Smooth muscle cell of the brain vasculature (primary cell): ENCODE data around the gene GBA2.

ENCODE experiments used
- DNase-seq: peaks from one replicate; pipeline ENCODE4 v3.0.0-alpha.2; 2012; ENCODE audit warnings: low read depth, low spot score

GBA2 gene

GRCh38 chr9:35691757-35692301, 57.2 kb downstream of the GBA2 start:
- no peak for DNase-seq

DNA sequence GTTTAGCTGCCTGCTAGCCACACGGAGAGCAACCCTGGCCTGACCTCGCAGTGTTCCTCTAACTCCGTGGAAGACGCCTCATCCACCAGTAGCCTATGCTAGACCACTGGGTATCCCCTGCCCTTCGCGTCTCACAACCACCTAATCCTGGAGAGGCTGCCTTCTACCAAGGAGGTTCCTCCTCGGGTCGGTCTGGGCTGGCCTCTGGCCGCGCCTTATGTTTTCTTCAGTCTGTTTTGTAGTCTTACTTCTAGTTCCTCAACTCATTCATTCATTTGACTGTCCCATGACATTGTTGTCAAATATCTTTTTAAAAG, 57.7 kb downstream of the GBA2 start:
- no peak for DNase-seq

GRCh38 chr9:35690614-35691333, 58.3 kb downstream of the GBA2 start:
- no peak for DNase-seq

DNA sequence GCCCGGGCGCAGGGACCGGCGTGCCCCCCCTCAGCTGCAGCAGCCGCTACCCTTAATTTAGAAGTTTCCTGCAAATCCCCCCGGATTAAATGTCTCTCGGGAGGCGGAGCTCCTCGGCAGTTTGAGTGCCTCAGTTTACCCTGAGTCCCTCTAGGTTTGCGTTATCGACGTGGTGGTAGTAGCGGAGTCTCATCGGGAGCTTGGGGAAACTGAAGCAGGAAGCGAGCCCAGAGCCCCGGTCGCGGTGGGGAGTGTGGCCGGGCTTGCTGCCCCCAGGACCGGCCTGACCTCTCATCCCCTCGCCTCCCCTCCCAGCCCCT, 58.8 kb downstream of the GBA2 start:
- DNase-seq = no peak

- no peak for DNase-seq
Observed at GRCh38 chr9:35689542-35690293, 59.3 kb downstream of the GBA2 start, which contains the start of gene TPM2. TPM2 (minus strand) TSS chr9:35689925; CDS start chr9:35689817, 108 bp downstream.

- DNase-seq = no peak
Observed at GRCh38 chr9:35688558-35689541, 60.2 kb downstream of the GBA2 start.

- no peak for DNase-seq
Observed at GRCh38 chr9:35687972-35688557, 61.0 kb downstream of the GBA2 start.

DNA sequence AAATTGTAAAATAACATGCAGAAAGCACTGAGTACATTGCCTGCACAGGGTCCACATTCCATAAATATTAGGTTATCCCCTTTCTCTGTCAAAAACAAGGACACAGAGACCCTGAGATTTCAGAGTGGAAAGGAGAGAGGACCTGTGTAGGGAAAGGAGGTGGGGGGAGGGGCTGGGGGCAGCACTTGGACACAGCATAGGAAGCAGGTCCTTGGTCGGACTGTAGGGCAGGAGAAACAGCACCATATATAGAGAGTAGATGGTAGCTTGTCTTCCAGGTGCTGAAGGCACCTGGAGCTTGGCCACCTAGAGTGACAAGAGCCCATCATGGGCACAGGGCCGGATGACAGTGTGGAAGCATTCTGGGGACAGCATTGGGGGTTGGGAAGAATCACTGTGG, 61.7 kb downstream of the GBA2 start:
- DNase-seq = no peak
